Measurements from ENCODE around the gene GPR35.
A peak's percentile ranks its signal among the peaks of the same experiment; 100 is the strongest.

The GPR35 gene

DNA sequence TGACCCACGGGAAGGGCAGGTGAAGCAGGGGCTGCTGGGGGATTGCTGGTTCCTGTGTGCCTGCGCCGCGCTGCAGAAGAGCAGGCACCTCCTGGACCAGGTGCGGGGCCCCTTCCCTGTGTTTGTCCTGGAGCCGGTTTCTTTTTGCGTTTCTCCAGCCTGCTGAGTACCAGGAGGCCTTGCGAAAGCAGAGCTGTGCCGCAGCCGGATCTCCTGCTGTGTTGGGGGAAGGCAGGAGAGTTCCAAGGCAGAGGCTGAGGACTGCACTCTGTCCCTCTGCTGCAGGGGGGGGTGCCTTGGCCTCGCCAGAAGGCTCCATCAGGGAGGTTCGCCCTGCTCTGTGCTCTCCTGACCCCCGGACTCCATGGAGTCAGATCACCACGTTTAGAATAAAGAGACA lies 35.9 kb upstream of the GPR35 start:
- FAIRE-seq (no peak), DNase-seq (ENCODE audit: low spot score) (no peak)

DNA sequence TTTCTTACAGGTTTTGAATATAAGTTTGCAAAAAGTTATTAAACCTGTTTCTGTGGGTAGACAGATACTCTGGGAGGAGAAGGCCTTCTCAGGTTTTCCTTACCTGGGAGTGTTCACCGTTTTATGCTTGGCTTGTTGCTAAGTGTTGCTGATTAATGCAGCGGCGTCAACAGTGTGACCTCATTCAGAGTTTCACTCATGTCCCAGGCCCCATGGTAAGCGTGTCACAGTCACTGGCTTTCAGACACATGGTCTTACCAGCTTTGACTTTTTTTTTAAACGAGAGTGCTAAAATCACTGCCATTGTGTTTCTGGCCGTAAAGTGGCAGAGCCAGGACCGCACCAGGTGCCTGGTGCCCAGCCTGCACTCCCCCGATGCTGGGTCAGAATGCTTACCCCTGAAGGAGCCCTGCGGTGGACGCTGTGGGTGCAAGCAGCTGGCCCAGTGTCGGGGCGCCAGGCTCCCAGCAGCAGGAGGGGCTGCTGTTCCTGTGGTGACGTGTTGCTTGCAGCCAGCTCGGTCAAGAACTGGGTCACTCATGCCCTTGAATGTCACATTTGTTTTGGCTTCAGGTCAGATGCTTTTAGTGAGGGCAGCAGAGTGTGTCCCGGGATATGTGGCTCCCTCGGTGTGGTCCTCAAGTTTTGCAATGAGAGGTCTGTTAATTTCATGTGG lies 35.3 kb upstream of the GPR35 start:
- DNase-seq (ENCODE audit: low spot score): no peak
- no peak for FAIRE-seq

DNA sequence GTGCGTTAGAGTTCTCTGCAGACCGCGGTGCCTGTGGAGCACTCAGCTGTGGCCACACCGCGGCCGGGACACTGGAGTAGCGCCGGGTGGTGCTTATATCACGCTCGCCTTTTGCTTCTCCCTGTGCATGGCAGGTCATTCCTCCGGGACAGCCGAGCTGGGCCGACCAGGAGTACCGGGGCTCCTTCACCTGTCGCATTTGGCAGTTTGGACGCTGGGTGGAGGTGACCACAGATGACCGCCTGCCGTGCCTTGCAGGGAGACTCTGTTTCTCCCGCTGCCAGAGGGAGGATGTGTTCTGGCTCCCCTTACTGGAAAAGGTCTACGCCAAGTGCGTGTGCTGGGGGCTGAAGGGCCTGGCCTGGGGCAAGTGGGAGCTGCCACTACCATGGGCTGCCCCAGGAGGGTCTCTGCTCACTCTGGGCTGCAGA lies 34.6 kb upstream of the GPR35 start:
- DNase-seq (ENCODE audit: low spot score): no peak
- no peak for FAIRE-seq

DNA sequence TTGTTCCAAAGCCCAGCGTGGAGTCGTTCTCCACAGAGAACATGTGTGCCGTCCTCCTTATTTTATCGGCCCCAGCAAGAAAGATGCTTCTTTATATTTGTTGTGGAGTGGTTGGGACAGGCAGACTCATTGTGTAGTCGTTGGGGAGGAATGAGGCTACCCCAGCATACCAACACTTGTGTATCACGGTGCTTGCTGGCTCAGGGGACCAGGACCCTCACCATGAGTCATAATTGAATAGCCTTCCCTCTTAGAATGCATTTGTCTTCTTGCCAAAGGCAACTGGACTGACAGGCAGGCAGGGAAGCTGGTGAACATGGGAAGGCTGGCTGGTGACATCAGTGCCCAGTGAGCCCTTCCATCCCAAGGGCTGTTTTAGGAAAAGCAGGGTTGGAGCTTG lies 34.1 kb upstream of the GPR35 start:
- DNase-seq (ENCODE audit: low spot score): no peak
- no peak for FAIRE-seq

DNA sequence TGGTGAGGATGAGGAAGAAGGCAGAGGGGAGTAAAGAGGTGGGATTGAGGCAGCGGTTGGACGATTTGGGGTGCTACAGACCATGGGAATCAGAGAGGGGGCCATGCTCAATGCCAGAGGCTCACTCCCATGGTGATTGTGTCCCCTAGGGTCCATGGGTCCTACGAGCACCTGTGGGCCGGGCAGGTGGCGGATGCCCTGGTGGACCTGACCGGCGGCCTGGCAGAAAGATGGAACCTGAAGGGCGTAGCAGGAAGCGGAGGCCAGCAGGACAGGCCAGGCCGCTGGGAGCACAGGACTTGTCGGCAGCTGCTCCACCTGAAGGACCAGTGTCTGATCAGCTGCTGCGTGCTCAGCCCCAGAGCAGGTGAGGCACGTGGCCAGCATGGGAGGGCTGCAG lies 33.5 kb upstream of the GPR35 start:
- DNase-seq (ENCODE audit: low spot score) (no peak), FAIRE-seq (no peak)

DNA sequence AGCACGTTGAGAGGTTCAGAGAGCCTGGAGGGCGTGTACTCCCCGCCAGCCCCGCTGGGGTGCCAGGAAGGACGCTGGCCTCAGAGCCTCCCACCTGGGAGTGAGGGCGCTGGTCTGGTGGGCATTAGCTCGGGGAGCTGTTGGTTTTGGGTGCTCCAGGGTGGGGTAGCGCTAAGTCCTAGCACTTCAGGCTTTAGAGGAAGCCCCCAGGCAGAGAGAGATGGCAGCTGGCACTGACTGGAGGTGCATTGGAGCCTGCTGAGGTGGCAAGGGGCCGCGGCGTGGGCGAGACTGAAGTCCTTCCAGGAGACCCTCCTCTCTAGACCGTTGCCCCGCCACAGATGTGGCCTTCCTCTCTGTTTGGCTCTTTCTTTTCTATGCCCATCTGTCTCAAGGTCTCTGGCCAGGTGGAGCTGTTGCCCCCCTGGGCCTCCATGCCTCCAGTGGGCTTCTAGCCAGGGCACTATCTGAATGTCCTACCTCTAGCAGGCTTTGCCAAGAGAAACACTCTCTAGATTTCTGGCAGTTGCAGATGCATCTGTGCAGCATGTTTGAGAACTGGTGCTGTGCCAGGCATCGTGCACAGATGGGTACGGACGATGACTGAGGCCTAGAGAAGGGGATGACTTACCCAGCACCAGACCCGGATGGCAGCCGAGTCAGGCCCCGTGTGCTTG lies 32.1 kb upstream of the GPR35 start:
- no peak for FAIRE-seq
- no peak for DNase-seq (ENCODE audit: low spot score)

DNA sequence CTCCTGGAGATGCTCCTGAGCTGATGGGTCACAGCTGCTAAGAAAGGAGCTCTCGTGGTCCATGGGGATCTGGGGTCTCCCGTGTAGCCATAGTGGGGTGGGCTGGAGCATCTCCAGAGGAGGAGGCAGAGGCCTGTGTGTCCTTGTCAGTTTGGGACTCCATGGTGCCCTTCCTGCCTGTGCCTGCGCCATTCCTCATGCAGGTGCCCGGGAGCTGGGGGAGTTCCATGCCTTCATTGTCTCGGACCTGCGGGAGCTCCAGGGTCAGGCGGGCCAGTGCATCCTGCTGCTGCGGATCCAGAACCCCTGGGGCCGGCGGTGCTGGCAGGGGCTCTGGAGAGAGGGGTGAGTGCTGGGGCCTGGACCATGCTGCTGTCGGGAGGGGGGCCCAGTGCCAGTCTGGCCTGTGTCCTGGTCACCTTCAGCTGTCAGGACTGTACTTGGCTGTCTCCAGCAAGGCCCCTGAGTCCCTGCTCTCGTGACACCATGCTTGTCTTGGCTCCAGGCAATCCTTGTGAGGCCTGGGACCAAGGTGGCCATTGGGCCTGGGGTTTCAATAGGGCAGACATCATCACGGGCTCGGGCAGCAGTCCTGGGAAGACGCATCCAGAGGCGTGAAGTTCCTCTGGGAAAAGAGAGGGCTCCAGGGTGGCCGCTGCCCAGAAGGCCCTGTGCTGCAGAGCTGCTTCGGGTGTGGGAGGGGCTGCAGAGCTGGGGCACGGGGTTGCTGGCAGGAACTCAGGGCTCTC lies 31.4 kb upstream of the GPR35 start:
- DNase-seq (ENCODE audit: low spot score): no peak
- FAIRE-seq: no peak

DNA sequence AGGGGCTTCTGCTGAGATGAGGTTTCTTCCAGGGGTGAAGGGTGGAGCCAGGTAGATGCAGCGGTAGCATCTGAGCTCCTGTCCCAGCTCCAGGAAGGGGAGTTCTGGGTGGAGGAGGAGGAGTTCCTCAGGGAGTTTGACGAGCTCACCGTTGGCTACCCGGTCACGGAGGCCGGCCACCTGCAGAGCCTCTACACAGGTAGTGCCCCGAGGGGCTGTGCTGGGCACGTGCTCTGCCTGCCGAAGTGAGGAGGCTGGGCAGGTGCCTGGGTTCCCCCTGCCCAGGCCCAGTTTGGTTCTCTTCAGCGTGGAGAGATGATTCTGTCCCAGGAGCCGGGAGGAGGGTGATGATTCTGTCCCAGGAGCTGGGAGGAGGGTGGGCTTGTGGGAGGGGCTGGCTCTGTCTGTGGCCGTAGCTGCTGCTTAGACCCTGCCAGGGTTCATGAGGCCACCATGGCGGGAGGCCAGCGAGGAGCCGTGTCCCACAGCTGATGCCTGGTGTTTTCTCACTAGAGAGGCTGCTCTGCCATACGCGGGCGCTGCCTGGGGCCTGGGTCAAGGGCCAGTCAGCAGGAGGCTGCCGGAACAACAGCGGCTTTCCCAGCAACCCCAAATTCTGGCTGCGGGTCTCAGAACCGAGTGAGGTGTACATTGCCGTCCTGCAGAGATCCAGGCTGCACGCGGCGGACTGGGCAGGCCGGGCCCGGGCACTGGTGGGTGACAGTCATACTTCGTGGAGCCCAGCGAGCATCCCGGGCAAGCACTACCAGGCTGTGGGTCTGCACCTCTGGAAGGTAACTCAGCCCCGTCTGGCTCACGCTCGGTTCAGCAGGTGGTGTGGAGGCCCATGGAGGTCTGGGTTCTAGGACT lies 30.5 kb upstream of the GPR35 start:
- no peak for DNase-seq (ENCODE audit: low spot score)
- no peak for FAIRE-seq

DNA sequence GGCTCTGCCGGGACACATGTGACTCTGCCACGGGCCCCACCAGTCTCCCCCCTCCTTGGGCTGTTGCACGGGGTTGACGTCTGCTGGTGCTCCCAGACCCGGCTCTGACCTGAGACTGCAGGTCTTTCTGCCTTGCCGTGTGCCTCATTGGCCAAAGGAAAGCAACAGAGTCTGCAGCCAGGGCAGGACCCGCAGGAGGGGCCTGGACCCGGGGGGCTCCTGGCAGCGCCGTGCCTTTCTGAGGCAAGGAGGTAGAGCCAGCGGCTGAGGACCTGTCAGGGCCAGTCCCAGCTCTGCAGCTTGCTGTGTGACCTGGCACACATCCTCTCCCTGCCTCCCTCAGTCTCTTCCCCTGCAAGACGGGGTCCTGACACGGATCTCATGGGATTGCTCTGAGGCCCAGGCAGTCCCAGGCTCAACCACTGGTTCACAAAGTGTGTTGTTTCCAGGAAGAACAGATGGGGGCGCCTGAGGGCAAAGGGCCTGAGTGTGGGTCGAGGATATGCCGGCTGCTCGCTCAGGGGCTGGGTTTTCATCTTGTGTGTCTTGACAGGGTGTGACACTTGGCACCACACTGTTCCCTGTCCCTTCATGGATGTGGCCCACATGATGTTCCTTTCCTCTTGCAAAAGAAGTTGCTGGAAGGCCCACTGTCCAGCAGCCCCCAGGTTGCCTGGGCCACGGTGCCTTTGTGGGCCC lies 29.8 kb upstream of the GPR35 start:
- DNase-seq (ENCODE audit: low spot score): peak; percentile 27
- no peak for FAIRE-seq

DNA sequence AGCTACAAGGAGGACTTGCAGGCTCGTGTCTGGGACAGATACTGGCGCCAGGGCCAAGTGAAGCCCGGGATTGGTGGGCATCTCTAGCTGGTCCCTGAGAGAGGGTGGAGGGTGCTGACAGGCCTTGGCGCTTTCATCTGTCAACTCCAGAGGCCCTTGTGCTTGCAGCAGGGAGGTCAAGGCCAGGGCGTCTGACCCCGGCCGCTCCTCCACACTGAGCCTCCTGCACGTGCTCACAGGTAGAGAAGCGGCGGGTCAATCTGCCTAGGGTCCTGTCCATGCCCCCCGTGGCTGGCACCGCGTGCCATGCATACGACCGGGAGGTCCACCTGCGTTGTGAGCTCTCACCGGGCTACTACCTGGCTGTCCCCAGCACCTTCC lies 29.2 kb upstream of the GPR35 start:
- no peak for FAIRE-seq
- no peak for DNase-seq (ENCODE audit: low spot score)

DNA sequence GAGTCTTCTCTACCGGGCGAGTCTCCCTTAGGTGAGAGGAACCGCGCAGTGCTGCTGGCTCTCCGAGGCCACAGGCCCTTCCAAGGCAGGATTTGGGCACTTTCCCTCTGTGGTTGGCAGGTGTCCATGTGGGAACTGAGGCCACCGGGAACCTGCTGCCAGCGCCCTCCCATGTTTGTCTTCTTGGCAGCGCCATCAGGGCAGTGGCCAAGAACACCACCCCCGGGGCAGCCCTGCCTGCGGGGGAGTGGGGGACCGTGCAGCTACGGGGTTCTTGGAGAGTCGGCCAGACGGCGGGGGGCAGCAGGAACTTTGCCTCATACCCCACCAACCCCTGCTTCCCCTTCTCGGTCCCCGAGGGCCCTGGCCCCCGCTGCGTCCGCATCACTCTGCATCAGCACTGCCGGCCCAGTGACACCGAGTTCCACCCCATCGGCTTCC lies 28.8 kb upstream of the GPR35 start:
- no peak for FAIRE-seq
- DNase-seq (ENCODE audit: low spot score): no peak

DNA sequence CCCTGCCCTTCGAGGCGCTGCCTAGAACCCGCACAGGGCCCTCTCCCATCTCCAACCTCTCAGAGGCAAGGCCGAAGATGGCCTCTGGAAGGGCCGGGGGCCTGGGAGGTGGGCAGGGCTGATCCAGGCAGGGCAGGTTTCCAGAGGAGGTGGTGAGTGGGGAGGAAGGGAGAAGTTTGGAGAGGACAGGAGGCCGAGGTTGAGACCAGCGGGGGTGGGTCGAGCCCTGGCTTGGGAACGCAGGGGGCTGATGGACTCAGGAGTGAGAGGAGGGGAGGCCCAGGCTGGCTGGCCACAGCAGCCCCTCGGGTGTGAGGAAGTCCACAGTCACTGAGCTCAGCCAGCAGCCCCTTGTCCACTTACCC lies 28.2 kb upstream of the GPR35 start:
- DNase-seq (ENCODE audit: low spot score) (no peak), FAIRE-seq (no peak)

DNA sequence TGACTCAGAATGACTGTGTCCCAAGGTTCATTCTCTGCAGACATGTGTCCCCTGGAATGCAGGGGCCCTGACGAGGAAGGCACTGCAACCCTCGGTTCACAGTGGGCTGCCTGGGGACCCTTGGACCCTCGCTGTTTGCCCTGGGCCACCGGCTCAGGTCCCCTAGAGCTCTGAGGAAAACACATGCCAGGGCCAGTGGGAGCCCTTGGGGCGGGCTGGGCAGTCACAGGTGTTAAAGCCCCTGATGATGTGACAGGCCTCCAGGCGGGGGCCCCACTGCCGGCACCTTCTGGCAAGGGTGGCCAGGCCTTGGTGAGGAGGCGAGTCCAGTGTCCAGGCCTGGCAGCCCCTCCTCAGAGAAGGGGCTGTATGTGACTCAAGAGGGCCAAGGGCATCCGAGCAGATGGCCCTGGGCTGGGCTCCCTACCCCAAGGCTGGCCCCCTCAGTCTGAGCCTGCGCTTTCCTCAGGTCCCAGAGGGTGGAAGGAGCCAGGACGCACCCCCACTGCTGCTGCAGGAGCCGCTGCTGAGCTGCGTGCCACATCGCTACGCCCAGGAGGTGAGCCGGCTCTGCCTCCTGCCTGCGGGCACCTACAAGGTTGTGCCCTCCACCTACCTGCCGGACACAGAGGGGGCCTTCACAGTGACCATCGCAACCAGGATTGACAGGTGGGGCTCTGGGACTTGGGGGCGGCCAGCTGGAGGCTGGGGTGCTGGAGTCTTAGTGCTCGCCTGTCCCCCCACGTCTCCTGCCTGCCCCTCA lies 27.7 kb upstream of the GPR35 start:
- FAIRE-seq: no peak
- DNase-seq (ENCODE audit: low spot score): no peak

DNA sequence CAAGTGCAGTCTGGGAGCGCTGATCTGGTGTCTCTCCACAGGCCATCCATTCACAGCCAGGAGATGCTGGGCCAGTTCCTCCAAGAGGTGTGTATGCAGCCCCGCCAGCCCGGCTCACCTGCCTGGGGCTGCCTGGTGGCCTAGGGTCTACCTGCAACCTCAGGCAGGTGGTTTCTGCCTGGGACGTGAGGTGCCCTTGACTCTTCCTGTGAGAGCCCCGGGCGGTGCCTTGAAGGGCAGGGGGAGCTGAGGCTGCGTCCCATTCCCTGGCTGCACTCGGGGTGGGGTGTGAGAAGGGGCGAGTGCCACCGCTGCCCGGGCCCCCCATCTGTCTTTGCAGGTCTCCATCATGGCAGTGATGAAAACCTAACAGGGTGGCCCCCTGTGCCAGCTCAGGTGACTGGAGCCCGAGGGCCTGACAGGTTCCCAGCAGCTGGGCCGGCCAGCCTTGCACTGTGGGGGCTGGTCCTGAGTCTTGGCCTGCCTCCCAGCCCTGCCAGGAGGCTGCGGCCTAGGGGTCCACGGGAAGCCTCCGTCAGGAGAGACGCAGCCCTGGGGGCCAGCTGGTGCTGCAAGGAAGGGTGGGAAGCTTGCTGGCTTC lies 26.9 kb upstream of the GPR35 start:
- no peak for DNase-seq (ENCODE audit: low spot score)
- FAIRE-seq: no peak

DNA sequence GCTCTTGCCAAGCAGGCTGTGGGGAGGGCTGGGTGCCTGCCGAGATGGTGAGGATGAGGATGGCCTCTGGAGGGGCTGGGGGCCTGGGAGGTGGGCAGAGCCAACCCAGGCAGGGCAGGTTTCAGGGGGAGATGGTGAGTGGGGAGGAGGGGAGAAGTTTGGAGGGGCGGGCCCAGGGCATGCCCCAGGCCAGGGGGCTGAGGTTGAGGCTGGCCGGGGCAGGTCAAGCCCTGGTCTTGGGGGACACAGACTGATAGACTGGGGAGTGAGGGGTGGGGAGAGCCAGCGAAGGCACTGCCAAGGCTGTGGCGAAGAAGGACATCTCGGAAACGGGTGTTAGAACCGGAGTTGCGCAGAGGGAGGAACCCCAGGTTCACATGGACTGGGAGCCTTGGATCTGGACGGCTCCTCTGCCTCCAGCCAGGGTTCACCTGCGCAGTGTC lies 26.1 kb upstream of the GPR35 start:
- DNase-seq (ENCODE audit: low spot score): no peak
- FAIRE-seq: no peak

DNA sequence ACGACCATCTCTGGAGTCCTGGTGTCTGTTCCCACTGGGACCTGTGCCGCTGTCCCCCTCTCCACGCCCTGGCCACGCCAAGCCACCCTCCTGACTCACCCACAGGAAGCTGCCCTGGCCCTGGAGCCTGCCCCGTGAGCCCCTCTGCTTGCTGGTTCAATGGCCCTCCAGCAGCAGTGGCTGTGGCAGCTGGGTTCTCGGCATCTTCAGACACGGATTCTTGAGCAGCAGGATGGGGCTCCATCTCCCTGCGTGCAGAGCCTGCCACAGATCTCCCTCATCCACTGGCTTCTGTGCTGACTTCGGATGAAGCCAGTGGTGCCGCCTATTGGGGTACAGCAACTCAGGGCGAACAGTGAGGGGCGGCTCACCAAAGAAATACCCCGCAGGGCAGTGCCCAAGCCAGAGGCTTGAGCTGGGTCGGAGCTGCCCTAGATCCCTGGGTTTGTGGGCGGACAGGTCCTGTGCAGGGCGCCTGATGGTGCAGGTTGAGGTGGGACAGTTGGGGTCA lies 24.8 kb upstream of the GPR35 start:
- DNase-seq (ENCODE audit: low spot score) (no peak), FAIRE-seq (no peak)

DNA sequence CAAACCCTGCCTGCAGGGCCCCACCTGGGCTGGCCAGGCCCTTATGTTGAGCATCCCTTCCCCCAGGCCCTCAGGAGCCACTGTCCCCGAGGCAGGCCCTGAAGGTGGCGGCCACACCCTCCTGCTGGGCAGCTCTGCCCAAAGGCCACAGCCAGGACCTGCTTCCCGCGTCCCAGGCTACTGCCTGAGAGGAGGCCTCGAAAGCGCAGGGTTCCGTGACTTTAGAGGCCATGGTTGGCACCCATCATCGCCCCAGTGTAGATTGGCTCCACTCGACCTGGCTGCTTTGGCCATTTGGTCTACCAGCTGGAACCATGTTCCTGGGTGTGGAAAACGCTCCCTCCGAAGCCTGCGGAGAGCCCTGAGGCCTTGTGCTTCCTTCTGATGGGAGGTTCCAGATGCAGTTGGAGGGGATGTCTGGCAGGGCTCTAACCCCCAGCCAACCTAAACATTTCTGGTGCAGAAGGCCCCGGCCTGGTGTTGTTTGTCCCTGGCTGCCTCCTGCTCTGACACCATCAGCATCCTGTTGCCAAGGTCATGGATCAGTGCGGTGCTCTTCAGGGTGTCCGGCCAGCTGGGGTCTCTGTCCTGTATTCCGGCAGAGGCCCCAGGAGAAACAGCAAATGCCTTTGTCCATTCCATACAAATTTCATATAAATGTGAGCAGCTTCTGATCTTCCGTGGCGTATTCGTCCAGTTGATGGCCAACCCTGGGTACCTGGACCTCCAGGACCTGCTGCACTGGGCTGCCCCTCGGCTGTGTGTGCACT lies 24.0 kb upstream of the GPR35 start:
- DNase-seq (ENCODE audit: low spot score) (no peak), FAIRE-seq (no peak)

DNA sequence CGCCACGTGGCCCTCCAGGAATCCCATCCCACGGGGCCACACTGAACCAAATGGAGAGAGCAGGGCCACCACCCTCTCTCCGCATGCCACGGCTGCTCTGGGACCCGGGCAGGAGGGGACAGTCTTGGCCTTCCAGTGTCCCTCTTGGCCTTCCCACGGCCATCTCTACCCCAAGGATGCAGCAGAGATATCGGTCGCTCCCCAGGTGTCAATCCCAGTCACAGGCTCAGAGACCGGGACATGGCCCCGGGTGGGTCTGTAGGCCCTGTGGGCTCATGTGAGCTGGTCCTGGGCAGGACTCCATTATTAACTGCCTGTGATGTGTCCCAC lies 23.5 kb upstream of the GPR35 start:
- FAIRE-seq: no peak

More for the DNA sequence above, 23.5 kb upstream of the GPR35 start:
- DNase-seq (ENCODE audit: low spot score): no peak
